WTC11 (cell line): ENCODE results near the gene CDCP1. TPM values are rescaled to one million over a fixed set of nuclear protein-coding genes. Genes with fewer than 3 reads are reported as not detected.

Experiments
- ATAC-seq: fragments of 200-7000 bp; cut with Tn5 transposase; 2 replicates; pipeline ENCODE4 v1.10.0; 2021; ENCODE audit warnings: mild to moderate bottlenecking, moderate library complexity
- CTCF ChIA-PET: fragments of 300-600 bp; sonication (Branson Sonifier 250); formaldehyde crosslinking; loops from one replicate; lab custom pipeline; 2021; ENCODE audit warnings: antibody characterized with exemption; lab: Charles Lee
- POLR2A ChIA-PET: fragments of 350-600 bp; sonication (Branson Sonifier 250); formaldehyde crosslinking; loops from one replicate; lab custom pipeline; 2021; ENCODE audit warnings: antibody characterized with exemption; lab: Charles Lee
- DNase-seq: peaks from one replicate; pipeline ENCODE4 v3.0.0; 2021; ENCODE audit warnings: low spot score
- H3K27ac Mint-ChIP-seq: 2 replicates; pipeline ENCODE4 v1.8.0; 2021; ENCODE audit warnings: mixed read lengths
- H3K27me3 Mint-ChIP-seq: 2 replicates; pipeline ENCODE4 v1.8.0; 2021; ENCODE audit warnings: low read depth, mild to moderate bottlenecking, moderate library complexity, mixed read lengths
- H3K36me3 Mint-ChIP-seq: 2 replicates; pipeline ENCODE4 v1.8.0; 2021; ENCODE audit warnings: mixed read lengths
- H3K4me1 Mint-ChIP-seq: 2 replicates; pipeline ENCODE4 v1.8.0; 2022; ENCODE audit warnings: mixed read lengths
- H3K4me3 Mint-ChIP-seq: 2 replicates; pipeline ENCODE4 v1.8.0; 2021; ENCODE audit warnings: mild to moderate bottlenecking, moderate library complexity, mixed read lengths
- H3K9me3 Mint-ChIP-seq: 2 replicates; pipeline ENCODE4 v1.8.0; 2021; ENCODE audit warnings: mixed read lengths
- ETV6 ChIP-seq: sonication (generic); formaldehyde crosslinking; IDR thresholded peaks from 2 replicates; pipeline ENCODE4 v1.8.1; 2022; ENCODE audit warnings: mild to moderate bottlenecking, missing genetic modification reagents
- FOXK1 ChIP-seq: sonication (generic); formaldehyde crosslinking; IDR thresholded peaks from 2 replicates; pipeline ENCODE4 v1.8.0; 2022; ENCODE audit warnings: mild to moderate bottlenecking, moderate library complexity, missing genetic modification reagents
- FOXP1 ChIP-seq: sonication (generic); formaldehyde crosslinking; IDR thresholded peaks from 2 replicates; pipeline ENCODE4 v1.8.0; 2022; ENCODE audit warnings: missing genetic modification reagents, mild to moderate bottlenecking, moderate library complexity, borderline replicate concordance
- GTF2I ChIP-seq: fragments of 250-450 bp; sonication (Bioruptor Pico); conservative IDR thresholded peaks from 2 replicates; pipeline ENCODE4 v1.4.0; 2021; ENCODE audit warnings: mild to moderate bottlenecking
- HMGA2 ChIP-seq: fragments of 250-450 bp; sonication (Bioruptor Pico); IDR thresholded peaks from 2 replicates; pipeline ENCODE4 v1.4.0; 2021; ENCODE audit warnings: mild to moderate bottlenecking, moderate library complexity
- NFATC4 ChIP-seq: fragments of 250-450 bp; sonication (Bioruptor Pico); IDR thresholded peaks from 2 replicates; pipeline ENCODE4 v1.9.0; 2021; ENCODE audit warnings: mild to moderate bottlenecking
- NFE2L1 ChIP-seq: sonication (generic); formaldehyde crosslinking; IDR thresholded peaks from 2 replicates; pipeline ENCODE4 v1.8.1; 2023; ENCODE audit warnings: missing genetic modification reagents
- OVOL2 ChIP-seq: fragments of 250-450 bp; sonication (Bioruptor Pico); IDR thresholded peaks from 2 replicates; pipeline ENCODE4 v1.9.0; 2021; ENCODE audit warnings: mild to moderate bottlenecking, borderline replicate concordance
- SMAD3 ChIP-seq: sonication (generic); formaldehyde crosslinking; IDR thresholded peaks from 2 replicates; pipeline ENCODE4 v1.8.0; 2022; ENCODE audit warnings: missing genetic modification reagents, mild to moderate bottlenecking, borderline replicate concordance
- TCF7 ChIP-seq: sonication (generic); formaldehyde crosslinking; IDR thresholded peaks from 2 replicates; pipeline ENCODE4 v1.8.0; 2022; ENCODE audit warnings: mild to moderate bottlenecking, low read depth, missing genetic modification reagents, moderate library complexity
- total RNA-seq: library from RNA; stranded (reverse); gene quantifications from 3 replicates; pipeline ENCODE4 v1.2.3, GENCODE V29; 2021
- TF ChIP-seq, protein P1 (sequence below): sonication (generic); formaldehyde crosslinking; IDR thresholded peaks from 2 replicates; pipeline ENCODE4 v1.8.1; 2023; ENCODE audit warnings: mild to moderate bottlenecking, missing genetic modification reagents, moderate library complexity
- TF ChIP-seq, protein P2 (sequence below): sonication (generic); formaldehyde crosslinking; IDR thresholded peaks from 2 replicates; pipeline ENCODE4 v1.8.0; 2022; ENCODE audit warnings: missing genetic modification reagents
- TF ChIP-seq, protein P3 (sequence below): sonication (generic); formaldehyde crosslinking; conservative IDR thresholded peaks from 2 replicates; pipeline ENCODE4 v1.8.1; 2023; ENCODE audit warnings: mild to moderate bottlenecking, low read depth, missing genetic modification reagents, moderate library complexity
- TF ChIP-seq, protein P4 (sequence below): fragments of 200-600 bp; IDR thresholded peaks from 2 replicates; pipeline ENCODE4 v1.8.0; 2022; ENCODE audit warnings: antibody characterized with exemption
- TF ChIP-seq, protein P5 (sequence below): fragments of 250-450 bp; sonication (Bioruptor Pico); IDR thresholded peaks from 2 replicates; pipeline ENCODE4 v1.8.0; 2021; ENCODE audit warnings: mild to moderate bottlenecking
- TF ChIP-seq, protein P6 (sequence below): sonication (generic); formaldehyde crosslinking; IDR thresholded peaks from 2 replicates; pipeline ENCODE4 v1.8.0; 2023; ENCODE audit warnings: mild to moderate bottlenecking, missing genetic modification reagents

Gene CDCP1
- total RNA-seq, 1 experiment from 2014 or later, result 14.6 TPM

DNA sequence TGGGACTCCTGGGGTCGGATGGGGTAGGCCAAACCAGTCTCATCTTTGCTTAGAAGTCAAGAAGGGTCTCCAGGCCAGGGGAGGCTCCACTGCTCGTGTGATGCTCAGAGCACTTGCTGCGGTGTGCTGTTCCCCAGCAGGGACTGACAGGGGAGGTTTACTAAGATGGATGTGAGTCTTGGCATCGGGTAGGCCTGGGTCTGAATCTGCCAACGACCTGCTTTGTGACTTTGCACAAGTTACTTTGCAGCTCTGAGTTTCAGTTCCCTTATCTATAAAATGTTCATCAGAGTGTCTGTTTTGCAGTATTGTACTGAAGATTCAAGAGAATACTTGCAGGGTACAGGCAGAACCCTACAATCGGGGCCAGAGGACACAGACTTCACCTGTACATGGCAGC, 17.3 kb upstream of the CDCP1 start:
- POLR2A ChIA-PET, result no interaction called here
- Mint-ChIP-seq H3K4me1 (peaks cover 21% of the 10 kb centered on the region), H3K4me3 (no peak overlapping the region), H3K36me3 (no peaks in the 10 kb centered on the region)
- no peak for ATAC-seq
- TF ChIP-seq OVOL2 (CRISPR knock-in tag), result no peak
- TF ChIP-seq NFATC4 (CRISPR knock-in tag), result no peak
- TF ChIP-seq, all 79 proteins: peak for 0
- Mint-ChIP-seq H3K27ac (no peak overlapping the region), H3K27me3 (no peaks in the 10 kb centered on the region; the same call in 1 of the 2 replicates), H3K9me3 (no peaks in the 10 kb centered on the region)
- CTCF ChIA-PET, result no interaction called here
- DNase-seq, result no peak

DNA sequence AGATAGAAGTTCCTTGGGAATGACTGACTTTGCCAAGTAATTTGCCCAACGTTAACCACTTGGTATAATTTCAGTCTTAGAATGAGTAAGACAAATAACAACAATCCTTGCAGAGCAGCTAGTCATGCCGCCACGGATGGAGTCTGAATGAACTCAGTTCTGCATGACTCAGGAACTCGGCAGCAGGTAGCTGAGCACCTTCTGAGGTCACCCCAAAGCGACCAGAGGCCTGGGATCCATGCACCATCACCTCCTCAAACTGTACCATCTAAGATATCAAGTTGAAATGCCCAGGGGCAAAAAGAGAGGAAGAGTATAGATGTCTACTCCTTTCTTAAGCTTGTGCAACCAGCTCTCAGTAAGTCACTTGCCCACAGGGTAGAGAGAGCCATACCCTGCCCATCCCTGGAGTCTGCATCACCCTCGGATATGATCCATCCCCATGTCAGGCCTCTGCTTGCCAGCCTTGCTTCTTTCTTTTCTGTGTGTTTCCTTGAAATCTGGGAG, 8.5 kb upstream of the CDCP1 start:
- H3K27ac Mint-ChIP-seq, result no peak overlapping the region
- CTCF ChIA-PET, result interaction anchor here (1.2 kb wide), 2 partner anchors 56 to 114 kb away, joined by 3 to 9 read pairs; no protein-coding TSS in a partner anchor
- no peak for DNase-seq
- TF ChIP-seq, protein P1, sequence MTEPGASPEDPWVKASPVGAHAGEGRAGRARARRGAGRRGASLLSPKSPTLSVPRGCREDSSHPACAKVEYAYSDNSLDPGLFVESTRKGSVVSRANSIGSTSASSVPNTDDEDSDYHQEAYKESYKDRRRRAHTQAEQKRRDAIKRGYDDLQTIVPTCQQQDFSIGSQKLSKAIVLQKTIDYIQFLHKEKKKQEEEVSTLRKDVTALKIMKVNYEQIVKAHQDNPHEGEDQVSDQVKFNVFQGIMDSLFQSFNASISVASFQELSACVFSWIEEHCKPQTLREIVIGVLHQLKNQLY, result no peak
- TF ChIP-seq, protein P2, sequence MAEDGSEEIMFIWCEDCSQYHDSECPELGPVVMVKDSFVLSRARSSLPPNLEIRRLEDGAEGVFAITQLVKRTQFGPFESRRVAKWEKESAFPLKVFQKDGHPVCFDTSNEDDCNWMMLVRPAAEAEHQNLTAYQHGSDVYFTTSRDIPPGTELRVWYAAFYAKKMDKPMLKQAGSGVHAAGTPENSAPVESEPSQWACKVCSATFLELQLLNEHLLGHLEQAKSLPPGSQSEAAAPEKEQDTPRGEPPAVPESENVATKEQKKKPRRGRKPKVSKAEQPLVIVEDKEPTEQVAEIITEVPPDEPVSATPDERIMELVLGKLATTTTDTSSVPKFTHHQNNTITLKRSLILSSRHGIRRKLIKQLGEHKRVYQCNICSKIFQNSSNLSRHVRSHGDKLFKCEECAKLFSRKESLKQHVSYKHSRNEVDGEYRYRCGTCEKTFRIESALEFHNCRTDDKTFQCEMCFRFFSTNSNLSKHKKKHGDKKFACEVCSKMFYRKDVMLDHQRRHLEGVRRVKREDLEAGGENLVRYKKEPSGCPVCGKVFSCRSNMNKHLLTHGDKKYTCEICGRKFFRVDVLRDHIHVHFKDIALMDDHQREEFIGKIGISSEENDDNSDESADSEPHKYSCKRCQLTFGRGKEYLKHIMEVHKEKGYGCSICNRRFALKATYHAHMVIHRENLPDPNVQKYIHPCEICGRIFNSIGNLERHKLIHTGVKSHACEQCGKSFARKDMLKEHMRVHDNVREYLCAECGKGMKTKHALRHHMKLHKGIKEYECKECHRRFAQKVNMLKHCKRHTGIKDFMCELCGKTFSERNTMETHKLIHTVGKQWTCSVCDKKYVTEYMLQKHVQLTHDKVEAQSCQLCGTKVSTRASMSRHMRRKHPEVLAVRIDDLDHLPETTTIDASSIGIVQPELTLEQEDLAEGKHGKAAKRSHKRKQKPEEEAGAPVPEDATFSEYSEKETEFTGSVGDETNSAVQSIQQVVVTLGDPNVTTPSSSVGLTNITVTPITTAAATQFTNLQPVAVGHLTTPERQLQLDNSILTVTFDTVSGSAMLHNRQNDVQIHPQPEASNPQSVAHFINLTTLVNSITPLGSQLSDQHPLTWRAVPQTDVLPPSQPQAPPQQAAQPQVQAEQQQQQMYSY (CRISPR knock-in tag), result no peak
- TF ChIP-seq ETV6 (CRISPR knock-in tag), result no peak
- TF ChIP-seq, protein P3, sequence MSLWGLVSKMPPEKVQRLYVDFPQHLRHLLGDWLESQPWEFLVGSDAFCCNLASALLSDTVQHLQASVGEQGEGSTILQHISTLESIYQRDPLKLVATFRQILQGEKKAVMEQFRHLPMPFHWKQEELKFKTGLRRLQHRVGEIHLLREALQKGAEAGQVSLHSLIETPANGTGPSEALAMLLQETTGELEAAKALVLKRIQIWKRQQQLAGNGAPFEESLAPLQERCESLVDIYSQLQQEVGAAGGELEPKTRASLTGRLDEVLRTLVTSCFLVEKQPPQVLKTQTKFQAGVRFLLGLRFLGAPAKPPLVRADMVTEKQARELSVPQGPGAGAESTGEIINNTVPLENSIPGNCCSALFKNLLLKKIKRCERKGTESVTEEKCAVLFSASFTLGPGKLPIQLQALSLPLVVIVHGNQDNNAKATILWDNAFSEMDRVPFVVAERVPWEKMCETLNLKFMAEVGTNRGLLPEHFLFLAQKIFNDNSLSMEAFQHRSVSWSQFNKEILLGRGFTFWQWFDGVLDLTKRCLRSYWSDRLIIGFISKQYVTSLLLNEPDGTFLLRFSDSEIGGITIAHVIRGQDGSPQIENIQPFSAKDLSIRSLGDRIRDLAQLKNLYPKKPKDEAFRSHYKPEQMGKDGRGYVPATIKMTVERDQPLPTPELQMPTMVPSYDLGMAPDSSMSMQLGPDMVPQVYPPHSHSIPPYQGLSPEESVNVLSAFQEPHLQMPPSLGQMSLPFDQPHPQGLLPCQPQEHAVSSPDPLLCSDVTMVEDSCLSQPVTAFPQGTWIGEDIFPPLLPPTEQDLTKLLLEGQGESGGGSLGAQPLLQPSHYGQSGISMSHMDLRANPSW (CRISPR knock-in tag), result no peak
- TF ChIP-seq, protein P4, sequence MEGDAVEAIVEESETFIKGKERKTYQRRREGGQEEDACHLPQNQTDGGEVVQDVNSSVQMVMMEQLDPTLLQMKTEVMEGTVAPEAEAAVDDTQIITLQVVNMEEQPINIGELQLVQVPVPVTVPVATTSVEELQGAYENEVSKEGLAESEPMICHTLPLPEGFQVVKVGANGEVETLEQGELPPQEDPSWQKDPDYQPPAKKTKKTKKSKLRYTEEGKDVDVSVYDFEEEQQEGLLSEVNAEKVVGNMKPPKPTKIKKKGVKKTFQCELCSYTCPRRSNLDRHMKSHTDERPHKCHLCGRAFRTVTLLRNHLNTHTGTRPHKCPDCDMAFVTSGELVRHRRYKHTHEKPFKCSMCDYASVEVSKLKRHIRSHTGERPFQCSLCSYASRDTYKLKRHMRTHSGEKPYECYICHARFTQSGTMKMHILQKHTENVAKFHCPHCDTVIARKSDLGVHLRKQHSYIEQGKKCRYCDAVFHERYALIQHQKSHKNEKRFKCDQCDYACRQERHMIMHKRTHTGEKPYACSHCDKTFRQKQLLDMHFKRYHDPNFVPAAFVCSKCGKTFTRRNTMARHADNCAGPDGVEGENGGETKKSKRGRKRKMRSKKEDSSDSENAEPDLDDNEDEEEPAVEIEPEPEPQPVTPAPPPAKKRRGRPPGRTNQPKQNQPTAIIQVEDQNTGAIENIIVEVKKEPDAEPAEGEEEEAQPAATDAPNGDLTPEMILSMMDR, result no peak
- TF ChIP-seq, protein P5, sequence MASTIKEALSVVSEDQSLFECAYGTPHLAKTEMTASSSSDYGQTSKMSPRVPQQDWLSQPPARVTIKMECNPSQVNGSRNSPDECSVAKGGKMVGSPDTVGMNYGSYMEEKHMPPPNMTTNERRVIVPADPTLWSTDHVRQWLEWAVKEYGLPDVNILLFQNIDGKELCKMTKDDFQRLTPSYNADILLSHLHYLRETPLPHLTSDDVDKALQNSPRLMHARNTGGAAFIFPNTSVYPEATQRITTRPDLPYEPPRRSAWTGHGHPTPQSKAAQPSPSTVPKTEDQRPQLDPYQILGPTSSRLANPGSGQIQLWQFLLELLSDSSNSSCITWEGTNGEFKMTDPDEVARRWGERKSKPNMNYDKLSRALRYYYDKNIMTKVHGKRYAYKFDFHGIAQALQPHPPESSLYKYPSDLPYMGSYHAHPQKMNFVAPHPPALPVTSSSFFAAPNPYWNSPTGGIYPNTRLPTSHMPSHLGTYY (CRISPR knock-in tag), result no peak
- TF ChIP-seq, protein P6, sequence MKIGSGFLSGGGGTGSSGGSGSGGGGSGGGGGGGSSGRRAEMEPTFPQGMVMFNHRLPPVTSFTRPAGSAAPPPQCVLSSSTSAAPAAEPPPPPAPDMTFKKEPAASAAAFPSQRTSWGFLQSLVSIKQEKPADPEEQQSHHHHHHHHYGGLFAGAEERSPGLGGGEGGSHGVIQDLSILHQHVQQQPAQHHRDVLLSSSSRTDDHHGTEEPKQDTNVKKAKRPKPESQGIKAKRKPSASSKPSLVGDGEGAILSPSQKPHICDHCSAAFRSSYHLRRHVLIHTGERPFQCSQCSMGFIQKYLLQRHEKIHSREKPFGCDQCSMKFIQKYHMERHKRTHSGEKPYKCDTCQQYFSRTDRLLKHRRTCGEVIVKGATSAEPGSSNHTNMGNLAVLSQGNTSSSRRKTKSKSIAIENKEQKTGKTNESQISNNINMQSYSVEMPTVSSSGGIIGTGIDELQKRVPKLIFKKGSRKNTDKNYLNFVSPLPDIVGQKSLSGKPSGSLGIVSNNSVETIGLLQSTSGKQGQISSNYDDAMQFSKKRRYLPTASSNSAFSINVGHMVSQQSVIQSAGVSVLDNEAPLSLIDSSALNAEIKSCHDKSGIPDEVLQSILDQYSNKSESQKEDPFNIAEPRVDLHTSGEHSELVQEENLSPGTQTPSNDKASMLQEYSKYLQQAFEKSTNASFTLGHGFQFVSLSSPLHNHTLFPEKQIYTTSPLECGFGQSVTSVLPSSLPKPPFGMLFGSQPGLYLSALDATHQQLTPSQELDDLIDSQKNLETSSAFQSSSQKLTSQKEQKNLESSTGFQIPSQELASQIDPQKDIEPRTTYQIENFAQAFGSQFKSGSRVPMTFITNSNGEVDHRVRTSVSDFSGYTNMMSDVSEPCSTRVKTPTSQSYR (CRISPR knock-in tag), result no peak
- no peak for TF ChIP-seq FOXP1 (CRISPR knock-in tag)
- no peak for TF ChIP-seq FOXK1 (CRISPR knock-in tag)
- no peak for TF ChIP-seq TCF7 (CRISPR knock-in tag)
- no peak for TF ChIP-seq NFE2L1
- no peak for TF ChIP-seq HMGA2 (CRISPR knock-in tag)
- no peak for TF ChIP-seq GTF2I (CRISPR knock-in tag)
- no peak for TF ChIP-seq SMAD3 (CRISPR knock-in tag)
- TF ChIP-seq, all 79 proteins: peak for 0
- Mint-ChIP-seq H3K4me1 (no peaks in the 10 kb centered on the region), H3K36me3 (no peaks in the 10 kb centered on the region), H3K9me3 (peaks cover 13% of the 10 kb centered on the region), H3K4me3 (no peak overlapping the region), H3K27me3 (no peaks in the 10 kb centered on the region; the same call in 1 of the 2 replicates)
- ATAC-seq, result no peak
- POLR2A ChIA-PET, result no interaction called here
